HEK293T (cell line): ENCODE results near the gene CDK14.

Experiments used
- BHLHE40 ChIP-seq: fragments of 450-650 bp; IDR thresholded peaks from 2 replicates; pipeline ENCODE4 v1.6.1; 2016; ENCODE audit warnings: mild to moderate bottlenecking, moderate library complexity, borderline replicate concordance
- ELF4 ChIP-seq: fragments of 450-650 bp; IDR thresholded peaks from 2 replicates; pipeline ENCODE4 v1.6.1; 2017; ENCODE audit warnings: antibody characterized with exemption
- FOXM1 ChIP-seq: fragments of 450-650 bp; IDR thresholded peaks from 2 replicates; pipeline ENCODE4 v1.6.1; 2017; ENCODE audit warnings: mild to moderate bottlenecking, borderline replicate concordance
- NFRKB ChIP-seq: fragments of 450-650 bp; IDR thresholded peaks from 2 replicates; pipeline ENCODE4 v1.6.1; 2016; ENCODE audit warnings: mild to moderate bottlenecking, moderate library complexity
- SP1 ChIP-seq: fragments of 450-650 bp; IDR thresholded peaks from 2 replicates; pipeline ENCODE4 v1.6.1; 2017
- SUZ12 ChIP-seq: fragments of 450-650 bp; IDR thresholded peaks from 2 replicates; pipeline ENCODE4 v1.6.1; 2016; ENCODE audit warnings: mild to moderate bottlenecking
- TARDBP ChIP-seq: fragments of 450-650 bp; IDR thresholded peaks from 2 replicates; pipeline ENCODE4 v1.6.1; 2016
- TF ChIP-seq, protein P1 (sequence below): fragments of 450-650 bp; IDR thresholded peaks from 2 replicates; pipeline ENCODE4 v1.6.1; 2016

DNA sequence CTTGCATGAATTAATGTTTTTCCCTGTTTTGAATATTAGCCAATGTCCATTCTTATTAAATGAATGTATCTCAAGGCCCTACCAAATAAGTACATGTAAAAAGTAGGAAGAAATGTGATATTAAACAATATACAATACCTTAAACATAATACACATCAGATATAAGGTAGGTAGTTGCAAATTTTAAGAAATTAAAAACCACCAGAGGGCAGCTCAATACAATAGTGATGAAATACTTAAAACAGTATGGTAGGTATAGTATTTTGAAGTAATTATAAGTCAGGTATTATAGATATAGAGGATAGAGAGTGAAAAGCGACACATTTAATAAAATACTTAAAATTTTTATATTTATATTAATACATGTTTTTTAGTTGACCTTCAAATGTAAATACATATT lies 43.6 kb upstream of the CDK14 start:
- TF ChIP-seq SP1 (no peak), BHLHE40 (no peak), SUZ12 (no peak), ELF4 (no peak), TARDBP (no peak), NFRKB (no peak), FOXM1 (no peak)
- TF ChIP-seq, protein P1, sequence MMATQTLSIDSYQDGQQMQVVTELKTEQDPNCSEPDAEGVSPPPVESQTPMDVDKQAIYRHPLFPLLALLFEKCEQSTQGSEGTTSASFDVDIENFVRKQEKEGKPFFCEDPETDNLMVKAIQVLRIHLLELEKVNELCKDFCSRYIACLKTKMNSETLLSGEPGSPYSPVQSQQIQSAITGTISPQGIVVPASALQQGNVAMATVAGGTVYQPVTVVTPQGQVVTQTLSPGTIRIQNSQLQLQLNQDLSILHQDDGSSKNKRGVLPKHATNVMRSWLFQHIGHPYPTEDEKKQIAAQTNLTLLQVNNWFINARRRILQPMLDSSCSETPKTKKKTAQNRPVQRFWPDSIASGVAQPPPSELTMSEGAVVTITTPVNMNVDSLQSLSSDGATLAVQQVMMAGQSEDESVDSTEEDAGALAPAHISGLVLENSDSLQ = no peak
